Panc1 (cell line): ENCODE data around the gene AHCYL1.

ENCODE experiments used
- TF ChIP-seq, protein P1 (sequence below): fragments of 450-650 bp; IDR thresholded peaks from 2 replicates; pipeline ENCODE4 v1.5.1; 2017; ENCODE audit warnings: mild to moderate bottlenecking
- TF ChIP-seq, protein P2 (sequence below), 2 experiments: IDR thresholded peaks; 2 replicates each; pipeline ENCODE4 v1.6.1; 2011 to 2012; ENCODE audit warnings: low read depth in 2 of 2, control low read depth in 1 of 2, low read length in 1 of 2, mild to moderate bottlenecking in 1 of 2, moderate library complexity in 1 of 2; ENCODE audit not compliant: insufficient read depth in 1 of 2

DNA sequence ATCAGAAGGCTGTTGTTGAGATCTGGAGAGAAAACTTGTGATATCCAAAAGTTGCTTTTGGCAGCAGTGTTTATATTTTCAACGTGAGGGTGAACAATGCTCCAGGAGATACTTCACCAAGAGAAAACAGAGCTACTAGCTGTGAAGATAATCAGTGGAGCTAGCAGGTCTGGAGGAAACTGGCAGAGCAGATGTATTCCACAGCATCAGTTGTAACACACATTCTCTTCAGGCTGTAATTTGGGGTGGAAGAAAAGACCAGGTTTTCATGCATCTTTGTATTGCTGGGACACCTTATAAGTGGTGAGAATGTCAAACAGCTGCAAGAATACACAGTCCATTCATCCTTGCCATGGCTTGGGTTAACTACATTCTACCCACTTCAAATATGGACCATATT is 22.0 kb downstream of the AHCYL1 start:
- TF ChIP-seq, protein P1, sequence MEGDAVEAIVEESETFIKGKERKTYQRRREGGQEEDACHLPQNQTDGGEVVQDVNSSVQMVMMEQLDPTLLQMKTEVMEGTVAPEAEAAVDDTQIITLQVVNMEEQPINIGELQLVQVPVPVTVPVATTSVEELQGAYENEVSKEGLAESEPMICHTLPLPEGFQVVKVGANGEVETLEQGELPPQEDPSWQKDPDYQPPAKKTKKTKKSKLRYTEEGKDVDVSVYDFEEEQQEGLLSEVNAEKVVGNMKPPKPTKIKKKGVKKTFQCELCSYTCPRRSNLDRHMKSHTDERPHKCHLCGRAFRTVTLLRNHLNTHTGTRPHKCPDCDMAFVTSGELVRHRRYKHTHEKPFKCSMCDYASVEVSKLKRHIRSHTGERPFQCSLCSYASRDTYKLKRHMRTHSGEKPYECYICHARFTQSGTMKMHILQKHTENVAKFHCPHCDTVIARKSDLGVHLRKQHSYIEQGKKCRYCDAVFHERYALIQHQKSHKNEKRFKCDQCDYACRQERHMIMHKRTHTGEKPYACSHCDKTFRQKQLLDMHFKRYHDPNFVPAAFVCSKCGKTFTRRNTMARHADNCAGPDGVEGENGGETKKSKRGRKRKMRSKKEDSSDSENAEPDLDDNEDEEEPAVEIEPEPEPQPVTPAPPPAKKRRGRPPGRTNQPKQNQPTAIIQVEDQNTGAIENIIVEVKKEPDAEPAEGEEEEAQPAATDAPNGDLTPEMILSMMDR, result no peak
- TF ChIP-seq, protein P2, sequence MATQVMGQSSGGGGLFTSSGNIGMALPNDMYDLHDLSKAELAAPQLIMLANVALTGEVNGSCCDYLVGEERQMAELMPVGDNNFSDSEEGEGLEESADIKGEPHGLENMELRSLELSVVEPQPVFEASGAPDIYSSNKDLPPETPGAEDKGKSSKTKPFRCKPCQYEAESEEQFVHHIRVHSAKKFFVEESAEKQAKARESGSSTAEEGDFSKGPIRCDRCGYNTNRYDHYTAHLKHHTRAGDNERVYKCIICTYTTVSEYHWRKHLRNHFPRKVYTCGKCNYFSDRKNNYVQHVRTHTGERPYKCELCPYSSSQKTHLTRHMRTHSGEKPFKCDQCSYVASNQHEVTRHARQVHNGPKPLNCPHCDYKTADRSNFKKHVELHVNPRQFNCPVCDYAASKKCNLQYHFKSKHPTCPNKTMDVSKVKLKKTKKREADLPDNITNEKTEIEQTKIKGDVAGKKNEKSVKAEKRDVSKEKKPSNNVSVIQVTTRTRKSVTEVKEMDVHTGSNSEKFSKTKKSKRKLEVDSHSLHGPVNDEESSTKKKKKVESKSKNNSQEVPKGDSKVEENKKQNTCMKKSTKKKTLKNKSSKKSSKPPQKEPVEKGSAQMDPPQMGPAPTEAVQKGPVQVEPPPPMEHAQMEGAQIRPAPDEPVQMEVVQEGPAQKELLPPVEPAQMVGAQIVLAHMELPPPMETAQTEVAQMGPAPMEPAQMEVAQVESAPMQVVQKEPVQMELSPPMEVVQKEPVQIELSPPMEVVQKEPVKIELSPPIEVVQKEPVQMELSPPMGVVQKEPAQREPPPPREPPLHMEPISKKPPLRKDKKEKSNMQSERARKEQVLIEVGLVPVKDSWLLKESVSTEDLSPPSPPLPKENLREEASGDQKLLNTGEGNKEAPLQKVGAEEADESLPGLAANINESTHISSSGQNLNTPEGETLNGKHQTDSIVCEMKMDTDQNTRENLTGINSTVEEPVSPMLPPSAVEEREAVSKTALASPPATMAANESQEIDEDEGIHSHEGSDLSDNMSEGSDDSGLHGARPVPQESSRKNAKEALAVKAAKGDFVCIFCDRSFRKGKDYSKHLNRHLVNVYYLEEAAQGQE (IDR thresholded peaks at IDR 0.05; ENCODE audit: insufficient read depth in 1 of 2, low read depth in 2 of 2, low read length in 1 of 2), result no peak
